HEK293T (cell line): ENCODE results near the gene UCN.

Experiments
- CTCF ChIA-PET: fragments of 350-600 bp; formaldehyde crosslinking; extraction: SDS; loops from one replicate; lab custom pipeline; 2021; ENCODE audit warnings: antibody characterized with exemption, inconsistent platforms; lab: Yijun Ruan, JAX
- POLR2A ChIA-PET: fragments of 350-600 bp; formaldehyde crosslinking; extraction: SDS; loops from one replicate; lab custom pipeline; 2020; ENCODE audit warnings: antibody characterized with exemption, inconsistent platforms; lab: Yijun Ruan, JAX
- DNase-seq: peaks from one replicate; pipeline ENCODE4 v3.0.0; 2012; ENCODE audit warnings: mixed read lengths; ENCODE audit errors: extremely low spot score
- ARNT ChIP-seq: fragments of 450-650 bp; IDR thresholded peaks from 2 replicates; pipeline ENCODE4 v1.6.1; 2017; ENCODE audit warnings: mild to moderate bottlenecking
- BHLHE40 ChIP-seq: fragments of 450-650 bp; IDR thresholded peaks from 2 replicates; pipeline ENCODE4 v1.6.1; 2016; ENCODE audit warnings: mild to moderate bottlenecking, moderate library complexity, borderline replicate concordance
- CTBP1 ChIP-seq: fragments of 450-650 bp; IDR thresholded peaks from 2 replicates; pipeline ENCODE4 v1.6.1; 2016; ENCODE audit warnings: borderline replicate concordance
- ELF4 ChIP-seq: fragments of 450-650 bp; IDR thresholded peaks from 2 replicates; pipeline ENCODE4 v1.6.1; 2017; ENCODE audit warnings: antibody characterized with exemption
- FOXA1 ChIP-seq: fragments of 450-650 bp; IDR thresholded peaks from 2 replicates; pipeline ENCODE4 v1.6.1; 2016; ENCODE audit warnings: mild to moderate bottlenecking
- FOXK2 ChIP-seq: fragments of 450-650 bp; IDR thresholded peaks from 2 replicates; pipeline ENCODE4 v1.6.1; 2016; ENCODE audit warnings: mild to moderate bottlenecking
- FOXM1 ChIP-seq: fragments of 450-650 bp; IDR thresholded peaks from 2 replicates; pipeline ENCODE4 v1.6.1; 2017; ENCODE audit warnings: mild to moderate bottlenecking, borderline replicate concordance
- HDGF ChIP-seq: fragments of 450-650 bp; IDR thresholded peaks from 2 replicates; pipeline ENCODE4 v1.6.1; 2017; ENCODE audit warnings: antibody characterized with exemption, borderline replicate concordance
- L3MBTL2 ChIP-seq: fragments of 450-650 bp; conservative IDR thresholded peaks from 2 replicates; pipeline ENCODE4 v1.6.1; 2016; ENCODE audit warnings: mild to moderate bottlenecking
- LEF1 ChIP-seq: fragments of 450-650 bp; IDR thresholded peaks from 2 replicates; pipeline ENCODE4 v1.6.1; 2017; ENCODE audit warnings: mild to moderate bottlenecking, borderline replicate concordance
- NFRKB ChIP-seq: fragments of 450-650 bp; IDR thresholded peaks from 2 replicates; pipeline ENCODE4 v1.6.1; 2016; ENCODE audit warnings: mild to moderate bottlenecking, moderate library complexity
- SP1 ChIP-seq: fragments of 450-650 bp; IDR thresholded peaks from 2 replicates; pipeline ENCODE4 v1.6.1; 2017
- SUZ12 ChIP-seq: fragments of 450-650 bp; IDR thresholded peaks from 2 replicates; pipeline ENCODE4 v1.6.1; 2016; ENCODE audit warnings: mild to moderate bottlenecking
- TARDBP ChIP-seq: fragments of 450-650 bp; IDR thresholded peaks from 2 replicates; pipeline ENCODE4 v1.6.1; 2016
- ZNF384 ChIP-seq: fragments of 450-650 bp; IDR thresholded peaks from 2 replicates; pipeline ENCODE4 v1.6.1; 2016
- TF ChIP-seq, protein P1 (sequence below): fragments of 450-650 bp; IDR thresholded peaks from 2 replicates; pipeline ENCODE4 v1.6.1; 2016

The UCN gene

GRCh38 chr2:27315122-27315521 is 6.9 kb upstream of the UCN start:
- DNase-seq: no peak
- POLR2A ChIA-PET: no interaction called here
- TF ChIP-seq ARNT (no peak), TARDBP (no peak), SUZ12 (no peak), FOXM1 (no peak), SP1 (no peak), FOXK2 (no peak), FOXA1 (no peak), BHLHE40 (no peak), NFRKB (no peak), HDGF (no peak), ZNF384 (no peak), CTBP1 (no peak)
- TF ChIP-seq, protein P1, sequence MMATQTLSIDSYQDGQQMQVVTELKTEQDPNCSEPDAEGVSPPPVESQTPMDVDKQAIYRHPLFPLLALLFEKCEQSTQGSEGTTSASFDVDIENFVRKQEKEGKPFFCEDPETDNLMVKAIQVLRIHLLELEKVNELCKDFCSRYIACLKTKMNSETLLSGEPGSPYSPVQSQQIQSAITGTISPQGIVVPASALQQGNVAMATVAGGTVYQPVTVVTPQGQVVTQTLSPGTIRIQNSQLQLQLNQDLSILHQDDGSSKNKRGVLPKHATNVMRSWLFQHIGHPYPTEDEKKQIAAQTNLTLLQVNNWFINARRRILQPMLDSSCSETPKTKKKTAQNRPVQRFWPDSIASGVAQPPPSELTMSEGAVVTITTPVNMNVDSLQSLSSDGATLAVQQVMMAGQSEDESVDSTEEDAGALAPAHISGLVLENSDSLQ: no peak
- CTCF ChIA-PET: no interaction called here

DNA sequence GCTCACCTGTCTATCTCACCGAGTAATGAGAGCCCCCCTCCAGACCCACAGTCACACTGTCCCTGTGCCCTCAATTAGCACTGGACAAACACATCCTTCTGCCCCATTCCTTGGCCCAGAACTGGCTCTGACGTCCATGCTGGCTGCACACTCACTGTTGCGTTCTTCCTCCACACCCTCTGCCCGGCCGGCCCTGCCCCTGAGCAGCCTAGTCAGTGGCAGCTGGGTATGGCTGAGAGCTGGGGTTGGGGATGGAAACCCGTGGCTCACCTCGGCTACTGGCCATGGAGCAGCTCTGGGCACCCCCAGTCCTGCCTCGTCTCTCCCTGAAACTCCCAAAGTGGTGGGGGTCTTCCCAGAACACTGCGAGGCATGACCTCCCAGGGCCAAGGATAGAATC is 6.5 kb upstream of the UCN start:
- POLR2A ChIA-PET: interaction anchor here (1.2 kb wide), 2 partner anchors 8 to 11 kb away, joined by 6 to 7 read pairs; partner anchors contain the start of gene MPV17
- CTCF ChIA-PET: interaction anchor here (0.7 to 1.3 kb wide), 2 partner anchors 12 to 223 kb away, joined by 3 read pairs; no protein-coding TSS in a partner anchor
- no peak for DNase-seq
- TF ChIP-seq, protein P1: no peak
- TF ChIP-seq ELF4 (no peak), CTBP1 (no peak), HDGF (no peak), FOXA1 (no peak), FOXM1 (no peak), SUZ12 (no peak), ZNF384 (no peak), LEF1 (no peak), ARNT (no peak), SP1 (no peak), TARDBP (no peak)

DNA sequence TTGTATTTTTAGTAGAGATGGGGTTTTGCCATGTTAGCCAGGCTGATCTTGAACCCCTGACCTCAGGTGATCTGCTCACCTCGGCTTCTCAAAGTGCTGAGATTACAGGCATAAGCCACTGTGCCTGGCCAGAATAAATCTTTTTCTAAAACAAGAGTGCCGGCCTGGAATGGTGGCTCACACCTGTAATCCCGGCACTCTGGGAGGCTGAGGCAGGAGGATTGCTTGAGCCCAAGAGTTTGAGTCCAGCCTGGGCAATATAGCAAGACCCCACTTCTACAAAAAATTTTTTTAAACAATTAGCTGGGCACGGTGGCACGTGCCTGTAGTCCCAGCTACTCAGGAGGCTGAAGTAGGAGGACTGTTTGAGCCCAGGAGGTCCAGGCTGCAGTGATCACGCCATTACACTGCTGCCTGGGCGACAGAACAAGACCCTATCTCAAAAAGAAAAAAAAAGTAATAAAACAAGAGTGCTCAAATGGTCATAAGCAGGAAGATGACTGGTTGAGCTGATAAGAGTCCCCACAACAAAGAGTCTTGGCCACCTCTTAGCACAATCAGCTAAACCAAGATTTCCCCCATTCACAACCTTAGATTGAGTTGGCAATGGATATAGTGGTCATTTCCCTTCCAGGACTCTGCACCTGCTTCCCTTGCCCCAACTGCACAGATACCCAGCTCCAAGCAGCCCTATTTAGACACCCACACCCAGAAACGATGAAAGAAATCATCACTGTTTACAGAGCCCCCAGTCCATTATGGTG is 5.8 kb upstream of the UCN start:
- POLR2A ChIA-PET: interaction anchor here (1.2 kb wide), 2 partner anchors 9 to 11 kb away, joined by 6 to 7 read pairs; partner anchors contain the start of gene MPV17
- CTCF ChIA-PET: interaction anchor here (0.7 to 1.3 kb wide), 2 partner anchors 11 to 222 kb away, joined by 3 read pairs; no protein-coding TSS in a partner anchor
- TF ChIP-seq HDGF (no peak), L3MBTL2 (no peak), FOXA1 (no peak), FOXK2 (no peak), BHLHE40 (no peak), SUZ12 (no peak), TARDBP (no peak), ELF4 (no peak), SP1 (no peak), ZNF384 (no peak), ARNT (no peak), FOXM1 (no peak), CTBP1 (no peak)
- TF ChIP-seq, protein P1: no peak
- no peak for DNase-seq

DNA sequence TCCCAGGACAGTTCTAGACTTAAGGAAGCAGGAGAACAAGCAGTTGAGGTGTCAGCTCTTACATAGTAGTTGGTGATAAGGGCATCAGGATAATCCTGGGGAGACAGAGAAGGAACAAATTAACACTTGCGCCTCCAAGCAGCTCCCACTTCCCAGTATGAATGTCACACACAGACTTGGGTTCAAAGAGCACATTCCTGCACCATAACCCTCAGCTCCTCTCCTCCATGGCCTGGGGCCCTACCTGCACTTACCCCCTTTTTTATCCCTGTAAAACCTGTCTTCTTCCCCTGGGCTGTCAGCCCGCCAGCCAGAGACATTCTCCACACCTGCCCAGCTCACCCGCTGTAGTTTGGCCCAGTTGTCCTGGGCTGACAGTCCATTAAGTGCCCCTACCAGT is 3.9 kb upstream of the UCN start:
- ChIA-PET CTCF (no interaction called here), POLR2A (interaction anchor here (0.7 kb wide), 1 partner anchor 93 kb away, joined by 3 read pairs; no protein-coding TSS in a partner anchor)
- TF ChIP-seq BHLHE40 (no peak), FOXA1 (no peak), HDGF (no peak), SUZ12 (no peak), L3MBTL2 (no peak), CTBP1 (no peak), ELF4 (no peak), SP1 (no peak), LEF1 (no peak), FOXK2 (no peak), TARDBP (no peak), ARNT (no peak), NFRKB (no peak), FOXM1 (no peak), ZNF384 (no peak)
- TF ChIP-seq, protein P1: no peak
- DNase-seq: no peak

DNA sequence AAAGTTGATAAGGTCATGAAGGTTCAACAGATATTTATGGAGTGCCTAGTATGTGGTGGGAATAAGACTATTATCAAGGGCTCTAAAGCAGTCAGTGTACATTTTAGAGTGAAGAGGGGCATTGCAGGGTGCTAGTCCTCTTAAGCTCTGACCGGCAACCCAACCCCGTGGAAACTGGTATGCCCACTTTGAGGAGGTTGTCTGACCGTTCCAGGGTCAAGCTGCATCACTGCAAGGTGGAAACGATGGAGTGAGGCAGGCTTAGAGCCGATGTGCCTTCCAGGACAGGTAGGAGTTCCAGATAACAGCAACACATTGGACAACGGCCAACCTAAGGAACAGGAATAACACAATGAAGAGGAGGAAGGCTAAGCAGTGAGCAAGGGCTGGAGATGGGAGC is 1.4 kb upstream of the UCN start:
- ChIA-PET CTCF (interaction anchor here (0.6 to 0.7 kb wide), 2 partner anchors 10 to 41 kb away, joined by 3 read pairs; no protein-coding TSS in a partner anchor), POLR2A (interaction anchor here (0.9 kb wide), 1 partner anchor 14 kb away, joined by 3 read pairs; no protein-coding TSS in a partner anchor)
- no peak for DNase-seq
- TF ChIP-seq LEF1 (no peak), ZNF384 (no peak), FOXA1 (no peak), FOXM1 (no peak), NFRKB (no peak), ELF4 (no peak), L3MBTL2 (no peak), SUZ12 (no peak), CTBP1 (no peak), HDGF (no peak), BHLHE40 (no peak), ARNT (no peak), TARDBP (no peak), FOXK2 (no peak), SP1 (no peak)
- TF ChIP-seq, protein P1: no peak
